ENCODE results near the gene STAMBPL1. TPM values are rescaled to one million over a fixed set of nuclear protein-coding genes. Genes with fewer than 3 reads are reported as not detected.

The STAMBPL1 gene
- polyA plus RNA-seq, 1 donor from 2014 or later, result 21.9 TPM

GRCh38 chr10:88880282-88881076 is 434 bp downstream of the STAMBPL1 start:
- Histone ChIP-seq H3K36me3 (ENCODE audit: insufficient read depth, low read length) (no peaks in the 10 kb centered on the region), H4K20me1 (ENCODE audit: insufficient read depth) (no peaks in the 10 kb centered on the region), H3K4me2 (ENCODE audit: low read length) (peak overlapping the region; percentile 71), H3K9me2 (ENCODE audit: insufficient read depth, low read length) (no peaks in the 10 kb centered on the region), H3F3A (ENCODE audit: insufficient read depth, low read length, poor library complexity, severe bottlenecking) (peaks cover 7% of the 10 kb centered on the region), H3K27me3 (ENCODE audit: insufficient read depth, low read depth, low read length) (no peaks in the 10 kb centered on the region), H2AFZ (ENCODE audit: low read depth, low read length) (peak overlapping the region; percentile 86), H3K9ac (ENCODE audit: low read length) (peak overlapping the region; percentile 89), H3K79me2 (replicated peaks; ENCODE audit: insufficient read depth, low read length) (no peaks in the 10 kb centered on the region), H3K9me3 (ENCODE audit: low read length) (no peaks in the 10 kb centered on the region), H3K27ac (ENCODE audit: low read length) (peak overlapping the region; percentile 82), H3K4me3 (ENCODE audit: low read length) (peak overlapping the region; percentile 87)
- TF ChIP-seq CTCF (IDR thresholded peaks at IDR 0.05; ENCODE audit: poor library complexity, severe bottlenecking) (peak; percentile 65), TAF1 (IDR thresholded peaks at IDR 0.05; ENCODE audit: low read depth) (no peak), EZH2 (IDR thresholded peaks at IDR 0.05; ENCODE audit: borderline replicate concordance, insufficient read depth, low read length, poor library complexity, severe bottlenecking) (no peak), EP300 (conservative IDR thresholded peaks at IDR 0.05; ENCODE audit: poor library complexity, severe bottlenecking) (peak; percentile 35), POLR2AphosphoS5 (IDR thresholded peaks at IDR 0.05) (peak; percentile 64), REST (IDR thresholded peaks at IDR 0.05; ENCODE audit: borderline replicate concordance) (peak; percentile 56), MXI1 (conservative IDR thresholded peaks at IDR 0.05; ENCODE audit: poor library complexity, severe bottlenecking) (peak; percentile 84), RAD21 (conservative IDR thresholded peaks at IDR 0.05) (peak; percentile 32), SMC3 (conservative IDR thresholded peaks at IDR 0.05; ENCODE audit: poor library complexity) (peak; percentile 60)

GRCh38 chr10:88881320-88881719 is 1.3 kb downstream of the STAMBPL1 start:
- Histone ChIP-seq H3F3A (ENCODE audit: insufficient read depth, low read length, poor library complexity, severe bottlenecking) (peaks cover 7% of the 10 kb centered on the region), H3K27me3 (ENCODE audit: insufficient read depth, low read depth, low read length) (no peaks in the 10 kb centered on the region), H3K9me2 (ENCODE audit: insufficient read depth, low read length) (no peaks in the 10 kb centered on the region), H4K20me1 (ENCODE audit: insufficient read depth) (no peaks in the 10 kb centered on the region), H3K4me2 (ENCODE audit: low read length) (peak overlapping the region; percentile 56), H3K36me3 (ENCODE audit: insufficient read depth, low read length) (no peaks in the 10 kb centered on the region), H3K79me2 (replicated peaks; ENCODE audit: insufficient read depth, low read length) (no peaks in the 10 kb centered on the region), H3K4me3 (ENCODE audit: low read length) (peak overlapping the region; percentile 87), H3K9me3 (ENCODE audit: low read length) (no peaks in the 10 kb centered on the region), H3K27ac (ENCODE audit: low read length) (peak overlapping the region; percentile 82), H3K9ac (ENCODE audit: low read length) (peak overlapping the region; percentile 89), H2AFZ (ENCODE audit: low read depth, low read length) (peak overlapping the region; percentile 86)
- no peak for TF ChIP-seq EZH2 (IDR thresholded peaks at IDR 0.05; ENCODE audit: borderline replicate concordance, insufficient read depth, low read length, poor library complexity, severe bottlenecking)
- no peak for TF ChIP-seq MXI1 (conservative IDR thresholded peaks at IDR 0.05; ENCODE audit: poor library complexity, severe bottlenecking)
- TF ChIP-seq REST (IDR thresholded peaks at IDR 0.05; ENCODE audit: borderline replicate concordance), result no peak
- TF ChIP-seq TAF1 (IDR thresholded peaks at IDR 0.05; ENCODE audit: low read depth), result no peak
- TF ChIP-seq RAD21 (conservative IDR thresholded peaks at IDR 0.05), result no peak
- no peak for TF ChIP-seq SMC3 (conservative IDR thresholded peaks at IDR 0.05; ENCODE audit: poor library complexity)
- no peak for TF ChIP-seq CTCF (IDR thresholded peaks at IDR 0.05; ENCODE audit: poor library complexity, severe bottlenecking)
- TF ChIP-seq POLR2AphosphoS5 (IDR thresholded peaks at IDR 0.05), result no peak
- no peak for TF ChIP-seq EP300 (conservative IDR thresholded peaks at IDR 0.05; ENCODE audit: poor library complexity, severe bottlenecking)

Measured in neural cell (in vitro differentiated cells).